Transverse colon (tissue), 4 donors: ENCODE results near the gene PPP1R12B. TPM values are rescaled to one million over a fixed set of nuclear protein-coding genes. Genes with fewer than 3 reads are reported as not detected.

Experiments used
- DNase-seq: peaks from one replicate; pipeline ENCODE4 v3.0.0-alpha.2; 2019
- H3K27ac ChIP-seq, 4 donors: fragments of 200-600 bp; sonication (generic); 2 replicates each; pipeline ENCODE4 v1.5.1; 2016 to 2018; ENCODE audit warnings: inconsistent platforms in 4 of 4
- H3K27me3 ChIP-seq: fragments of 200-600 bp; sonication (generic); 2 replicates; pipeline ENCODE4 v1.5.1; 2017; ENCODE audit warnings: inconsistent platforms
- H3K36me3 ChIP-seq, 4 donors: fragments of 200-600 bp; sonication (generic); 2 replicates each; pipeline ENCODE4 v1.5.1; 2017 to 2019; ENCODE audit warnings: inconsistent platforms in 4 of 4
- H3K4me1 ChIP-seq, 4 donors: fragments of 200-600 bp; sonication (generic); 2 replicates each; pipeline ENCODE4 v1.5.1; 2017 to 2020; ENCODE audit warnings: inconsistent platforms in 4 of 4
- H3K4me3 ChIP-seq, 4 donors: fragments of 200-600 bp; sonication (generic); 1 replicate in 1 of 4; 2 replicates in 3 of 4; pipeline versions ENCODE4 v1.5.1 to v1.6.1; 2017 to 2019; ENCODE audit warnings: inconsistent platforms in 4 of 4
- H3K9me3 ChIP-seq, 2 donors: fragments of 200-600 bp; sonication (generic); 2 replicates each; pipeline ENCODE4 v1.5.1; 2017 to 2019; ENCODE audit warnings: inconsistent platforms in 2 of 2
- CTCF ChIP-seq, 5 experiments: fragments of 200-600 bp in 3 of 5; fragments of 450-650 bp in 2 of 5; sonication (generic) in 3 of 5; IDR thresholded peaks; 1 replicate in 2 of 5; 2 replicates in 3 of 5; pipeline ENCODE4 v1.5.1; 2016 to 2017; ENCODE audit warnings: antibody characterized with exemption in 5 of 5, inconsistent platforms in 3 of 5, mild to moderate bottlenecking in 2 of 5, moderate library complexity in 1 of 5
- EP300 ChIP-seq: sonication (generic); formaldehyde crosslinking; IDR thresholded peaks from one replicate; pipeline ENCODE4 v1.6.1; 2017; ENCODE audit warnings: antibody characterized with exemption, low read depth
- POLR2A ChIP-seq: fragments of 450-650 bp; IDR thresholded peaks from one replicate; pipeline ENCODE4 v1.6.1; 2016; ENCODE audit warnings: antibody characterized with exemption, mild to moderate bottlenecking, moderate library complexity
- POLR2AphosphoS5 ChIP-seq, 3 donors: sonication (generic); formaldehyde crosslinking; IDR thresholded peaks; one replicate each; pipeline ENCODE4 v1.6.1; 2016; ENCODE audit warnings: antibody characterized with exemption in 3 of 3
- WGBS, 2 donors: methylation state at CpG; one replicate each; pipeline ENCODE4 v1.1.5; 2018; ENCODE audit warnings: low coverage in 1 of 2; 5-methylcytosine and 5-hydroxymethylcytosine counted together
- in situ Hi-C, 4 donors: fragments of 200-750 bp; cut with MboI; loops; one replicate each; pipeline versions ENCODE4 v1.15.0 to v1.15.1; 2017; ENCODE audit warnings: low sequenced_read_pairs in 3 of 4, low pct_ligation_motif_present in 1 of 4, low pct_unique_long_range_greater_than_20kb in 1 of 4
- intact Hi-C: fragments of 100-400 bp; cut with DNase I; formaldehyde crosslinking; loops from one replicate; pipeline ENCODE4 v1.15.1; 2023; ENCODE audit warnings: low total_unique reads
- total RNA-seq, 4 donors: library from RNA; depleted of rRNA; stranded (reverse); fragments of >200 nt; gene quantifications; one replicate each; pipeline ENCODE4 v1.1.0, GENCODE V29; 2016

The PPP1R12B gene
- total RNA-seq, 4 donors from 2014 or later: 92.7 to 254 (median 137) TPM

DNA sequence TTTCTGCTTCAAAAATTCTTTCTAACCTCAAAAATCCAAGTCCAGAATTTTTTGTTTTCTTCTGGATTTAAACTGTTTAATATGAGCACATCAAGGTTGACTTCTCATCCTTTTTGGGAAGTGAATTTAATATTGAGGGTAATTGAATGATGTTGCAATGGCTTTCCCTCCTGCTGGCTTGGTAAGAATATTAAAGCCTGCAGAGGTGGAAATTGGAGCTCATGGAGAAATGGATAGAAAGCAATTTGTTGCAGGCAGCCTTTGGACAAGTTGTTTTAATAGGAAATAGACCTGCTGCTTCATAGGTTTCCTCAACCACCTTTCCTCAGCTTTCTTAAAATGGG, 237.1 kb downstream of the PPP1R12B start:
- H3K9me3 ChIP-seq: no peaks in the 10 kb centered on the region
- intact Hi-C loops (no loop called here), in situ Hi-C loops (no loop called here)
- DNase-seq: no peak
- H3K4me3 ChIP-seq: no peak overlapping the region
- H3K4me1 ChIP-seq: peaks cover 8 to 50% (median 19%) of the 10 kb centered on the region in 4 donors
- no peak for TF ChIP-seq CTCF (IDR thresholded peaks at IDR 0.05)
- TF ChIP-seq EP300: no peak
- TF ChIP-seq POLR2A: no peak
- TF ChIP-seq POLR2AphosphoS5 (IDR thresholded peaks at IDR 0.05): no peak
- H3K27ac ChIP-seq: peak overlapping the region; percentile 75 to 87 (median 82)
- H3K27me3 ChIP-seq: no peaks in the 10 kb centered on the region
- H3K36me3 ChIP-seq: peaks cover 0 to 28% (median 10%) of the 10 kb centered on the region in 4 donors

- H3K4me1 ChIP-seq: peaks cover 8 to 46% (median 19%) of the 10 kb centered on the region in 4 donors
- intact Hi-C loops: no loop called here
- peak; percentile 25 for DNase-seq
These were observed 237.7 kb downstream of the PPP1R12B start for GRCh38 chr1:202586018-202586821.

GRCh38 chr1:202586871-202587270, 238.4 kb downstream of the PPP1R12B start:
- in situ Hi-C loops (no loop called here), intact Hi-C loops (no loop called here)
- H3K9me3 ChIP-seq: no peaks in the 10 kb centered on the region
- no peak for DNase-seq
- H3K36me3 ChIP-seq: peaks cover 0 to 15% (median 5%) of the 10 kb centered on the region in 4 donors
- H3K4me3 ChIP-seq: no peak overlapping the region
- no peaks in the 10 kb centered on the region for H3K27me3 ChIP-seq
- peaks cover 8 to 46% (median 19%) of the 10 kb centered on the region in 4 donors for H3K4me1 ChIP-seq
- WGBS, 2 donors: 89 to 97% methylated on average over 1 of the region's 1 CpG
- TF ChIP-seq POLR2AphosphoS5 (IDR thresholded peaks at IDR 0.05) (no peak), CTCF (IDR thresholded peaks at IDR 0.05) (no peak), EP300 (no peak), POLR2A (no peak)
- peak overlapping the region; percentile 75 to 87 (median 82) for H3K27ac ChIP-seq

More at GRCh38 chr1:202586018-202586821, 237.7 kb downstream of the PPP1R12B start:
- Histone ChIP-seq H3K4me3 (no peak overlapping the region), H3K9me3 (no peaks in the 10 kb centered on the region), H3K36me3 (peaks cover 0 to 21% (median 7%) of the 10 kb centered on the region in 4 donors), H3K27me3 (no peaks in the 10 kb centered on the region), H3K27ac (peak overlapping the region; percentile 75 to 87 (median 82))
- 64 to 92% methylated on average over 2 to 4 of the region's 4 CpGs for WGBS, 2 donors
- in situ Hi-C loops: no loop called here
- TF ChIP-seq POLR2AphosphoS5 (IDR thresholded peaks at IDR 0.05) (peak in 1 of 3 donors; percentile 37), POLR2A (no peak)

DNA sequence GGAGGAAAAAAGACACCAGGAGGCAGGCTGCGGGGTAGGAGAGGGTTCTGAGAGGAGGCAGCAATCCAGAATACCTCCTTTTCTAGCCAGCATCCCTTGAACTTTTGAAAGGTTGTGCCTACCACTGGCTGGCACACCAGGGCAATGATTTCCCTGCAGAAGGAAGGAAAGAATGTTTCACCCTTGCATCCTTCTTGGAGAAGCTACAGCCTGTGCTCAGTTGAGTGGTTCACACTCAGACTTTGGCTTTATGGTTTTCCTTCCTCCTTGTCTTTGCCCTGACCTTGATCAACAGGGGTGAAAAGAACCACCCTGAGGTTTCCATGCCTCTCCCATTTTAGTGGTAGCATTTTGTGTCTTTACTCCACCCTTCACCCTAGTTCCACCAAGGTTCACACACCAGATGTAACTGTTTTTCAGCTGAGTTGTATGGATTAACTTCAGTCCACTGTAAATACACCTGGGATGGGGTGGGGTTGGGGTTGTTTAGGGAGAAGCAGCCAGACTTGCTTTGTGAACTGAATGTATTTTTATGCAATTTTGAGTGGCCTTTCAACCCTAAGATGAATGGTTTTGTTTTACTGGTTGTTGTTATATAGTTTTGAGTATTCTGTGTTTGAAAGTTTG, 239.5 kb downstream of the PPP1R12B start:
- 0% methylated on average over 1 of the region's 1 CpG; no CpG with 5 or more reads in 1 of the 2 donors for WGBS, 2 donors
- Histone ChIP-seq H3K36me3 (peaks cover 0 to 14% (median 3%) of the 10 kb centered on the region in 4 donors), H3K27me3 (no peaks in the 10 kb centered on the region), H3K4me3 (no peak overlapping the region), H3K9me3 (no peaks in the 10 kb centered on the region), H3K27ac (peak overlapping the region; percentile 75 to 87 (median 82)), H3K4me1 (peaks cover 8 to 46% (median 19%) of the 10 kb centered on the region in 4 donors)
- DNase-seq: no peak
- intact Hi-C loops (no loop called here), in situ Hi-C loops (no loop called here)
- TF ChIP-seq POLR2AphosphoS5 (IDR thresholded peaks at IDR 0.05) (no peak), POLR2A (no peak), CTCF (IDR thresholded peaks at IDR 0.05) (no peak), EP300 (no peak)
